ENCODE measurements around the gene SNX3. TPM values are rescaled to one million over a fixed set of nuclear protein-coding genes. Genes with fewer than 3 reads are reported as not detected.

Gene SNX3
- total RNA-seq, 4 donors from 2014 or later: 123 to 182 (median 170) TPM

- 22 to 26% methylated on average over 1 of the region's 1 CpG for WGBS, 2 donors
- no peak overlapping the region for H3K27ac ChIP-seq
- H3K9me3 ChIP-seq: no peaks in the 10 kb centered on the region
- TF ChIP-seq EP300 (IDR thresholded peaks at IDR 0.05) (no peak), CTCF (IDR thresholded peaks at IDR 0.05) (no peak), POLR2A (IDR thresholded peaks at IDR 0.05) (no peak)
- no peak overlapping the region for H3K4me3 ChIP-seq
- peaks cover 0 to 14% (median 10%) of the 10 kb centered on the region in 4 donors for H3K4me1 ChIP-seq
- peaks cover 0 to 70% of the 10 kb centered on the region in 2 donors for H3K27me3 ChIP-seq
- no peaks in the 10 kb centered on the region for H3K36me3 ChIP-seq
- no peak for DNase-seq (ENCODE audit: low spot score in 2 of 2)
Observed at GRCh38 chr6:108180266-108180665, 80.6 kb downstream of the SNX3 start.

- 20 to 22% methylated on average over 4 of the region's 4 CpGs for WGBS, 2 donors
- H3K27me3 ChIP-seq: peaks cover 0 to 75% of the 10 kb centered on the region in 2 donors
Observed at GRCh38 chr6:108179741-108180140, 81.1 kb downstream of the SNX3 start.

GRCh38 chr6:108176281-108177089 lies 84.4 kb downstream of the SNX3 start:
- TF ChIP-seq CTCF (IDR thresholded peaks at IDR 0.05) (no peak), EP300 (IDR thresholded peaks at IDR 0.05) (no peak), POLR2A (IDR thresholded peaks at IDR 0.05) (no peak)
- no peak overlapping the region for H3K4me3 ChIP-seq
- no peaks in the 10 kb centered on the region for H3K36me3 ChIP-seq
- peaks cover 0 to 98% of the 10 kb centered on the region in 2 donors for H3K27me3 ChIP-seq
- H3K9me3 ChIP-seq: no peaks in the 10 kb centered on the region
- H3K4me1 ChIP-seq: peaks cover 0 to 26% (median 13%) of the 10 kb centered on the region in 4 donors
- whole genome bisulfite sequencing, 2 donors: 6 to 14% methylated on average over 22 to 25 of the region's 46 CpGs
- DNase-seq (ENCODE audit: low spot score in 2 of 2): no peak
- H3K27ac ChIP-seq: no peak overlapping the region

More at GRCh38 chr6:108179741-108180140, 81.1 kb downstream of the SNX3 start:
- Histone ChIP-seq H3K27ac (no peak overlapping the region), H3K9me3 (no peaks in the 10 kb centered on the region), H3K36me3 (no peaks in the 10 kb centered on the region), H3K4me3 (no peak overlapping the region), H3K4me1 (peaks cover 0 to 19% (median 13%) of the 10 kb centered on the region in 4 donors)
- TF ChIP-seq CTCF (IDR thresholded peaks at IDR 0.05) (no peak), EP300 (IDR thresholded peaks at IDR 0.05) (no peak), POLR2A (IDR thresholded peaks at IDR 0.05) (no peak)
- no peak for DNase-seq (ENCODE audit: low spot score in 2 of 2)

- WGBS, 2 donors: 2 to 3% methylated on average over 23 to 38 of the region's 38 CpGs
- no peaks in the 10 kb centered on the region for H3K9me3 ChIP-seq
- H3K36me3 ChIP-seq: no peaks in the 10 kb centered on the region
- H3K4me1 ChIP-seq: peaks cover 0 to 26% (median 13%) of the 10 kb centered on the region in 4 donors
- no peak overlapping the region for H3K4me3 ChIP-seq
- no peak overlapping the region for H3K27ac ChIP-seq
- TF ChIP-seq POLR2A (IDR thresholded peaks at IDR 0.05): no peak
- TF ChIP-seq CTCF (IDR thresholded peaks at IDR 0.05): no peak
- TF ChIP-seq EP300 (IDR thresholded peaks at IDR 0.05): no peak
- peaks cover 0 to 98% of the 10 kb centered on the region in 2 donors for H3K27me3 ChIP-seq
- DNase-seq (ENCODE audit: low spot score in 2 of 2): no peak
Observed at GRCh38 chr6:108175592-108176279, 85.1 kb downstream of the SNX3 start.

- TF ChIP-seq CTCF (IDR thresholded peaks at IDR 0.05) (no peak), EP300 (IDR thresholded peaks at IDR 0.05) (no peak), POLR2A (IDR thresholded peaks at IDR 0.05) (no peak)
- no peak overlapping the region for H3K4me3 ChIP-seq
- 10 to 15% methylated on average over 21 to 22 of the region's 22 CpGs for WGBS, 2 donors
- no peaks in the 10 kb centered on the region for H3K9me3 ChIP-seq
- H3K27ac ChIP-seq: no peak overlapping the region
- no peak for DNase-seq (ENCODE audit: low spot score in 2 of 2)
- H3K27me3 ChIP-seq: peaks cover 0 to 98% of the 10 kb centered on the region in 2 donors
- peaks cover 0 to 26% (median 13%) of the 10 kb centered on the region in 4 donors for H3K4me1 ChIP-seq
- H3K36me3 ChIP-seq: no peaks in the 10 kb centered on the region
Observed at GRCh38 chr6:108175176-108175591, 85.7 kb downstream of the SNX3 start.

All from tibial nerve (tissue), 4 donors.